ENCODE data around the gene KCTD17. TPM values are rescaled to one million over a fixed set of nuclear protein-coding genes. Genes with fewer than 3 reads are reported as not detected.

Gene KCTD17, protein sequence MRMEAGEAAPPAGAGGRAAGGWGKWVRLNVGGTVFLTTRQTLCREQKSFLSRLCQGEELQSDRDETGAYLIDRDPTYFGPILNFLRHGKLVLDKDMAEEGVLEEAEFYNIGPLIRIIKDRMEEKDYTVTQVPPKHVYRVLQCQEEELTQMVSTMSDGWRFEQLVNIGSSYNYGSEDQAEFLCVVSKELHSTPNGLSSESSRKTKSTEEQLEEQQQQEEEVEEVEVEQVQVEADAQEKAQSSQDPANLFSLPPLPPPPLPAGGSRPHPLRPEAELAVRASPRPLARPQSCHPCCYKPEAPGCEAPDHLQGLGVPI
- 1 to 10 TPM; 2.0 to 9.7 (median 4.4) TPM for total RNA-seq
- long read RNA-seq: 0 reads

DNA sequence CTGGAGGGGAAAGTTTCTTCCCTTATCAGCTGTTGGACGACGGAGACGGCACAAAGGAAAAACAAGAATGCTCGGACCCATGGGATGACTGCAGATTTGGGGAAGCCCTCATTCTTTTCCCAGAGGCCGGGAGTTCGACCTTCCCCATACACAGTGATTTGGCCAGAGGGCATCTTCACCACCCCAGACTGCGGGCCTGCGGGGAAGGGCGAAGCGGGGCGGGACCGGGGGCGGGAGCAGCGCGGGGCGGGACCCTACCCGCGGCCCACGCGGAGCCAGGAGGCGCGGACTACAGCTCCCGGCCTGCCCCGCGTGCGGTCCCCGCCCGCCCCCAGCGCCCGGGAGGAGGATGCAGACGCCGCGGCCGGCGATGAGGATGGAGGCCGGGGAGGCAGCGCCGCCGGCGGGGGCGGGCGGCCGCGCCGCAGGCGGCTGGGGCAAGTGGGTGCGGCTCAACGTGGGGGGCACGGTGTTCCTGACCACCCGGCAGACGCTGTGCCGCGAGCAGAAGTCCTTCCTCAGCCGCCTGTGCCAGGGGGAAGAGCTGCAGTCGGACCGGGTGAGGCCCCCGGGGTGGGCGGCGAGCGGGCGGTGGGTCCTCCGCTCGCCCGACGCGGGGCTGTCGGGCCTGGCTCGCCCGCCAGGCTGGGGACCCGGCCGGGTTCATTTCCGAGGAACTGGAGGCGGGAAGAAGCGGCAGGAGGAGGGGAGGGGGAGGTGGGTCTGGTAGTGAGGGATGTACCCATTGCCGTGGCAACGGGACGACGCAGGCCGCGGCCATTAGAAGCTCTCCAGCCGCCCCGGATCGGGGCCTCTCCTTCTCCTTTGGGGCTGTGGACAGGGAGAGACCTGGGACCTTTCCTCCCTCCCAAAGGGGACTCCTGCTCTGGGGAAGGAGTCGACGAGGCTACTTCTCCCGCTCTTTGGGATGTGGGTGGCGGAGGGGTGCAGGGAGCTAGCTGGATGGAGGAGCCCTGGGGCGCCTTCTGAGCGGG, at the start of gene KCTD17:
Gene KCTD17 (plus strand): TSS at position 352 of the 995 bp plus-strand sequence. CDS start 19 bp downstream, at position 371.
- H3K4me1 ChIP-seq: peaks cover 0 to 9% (median 0%) of the 10 kb centered on the region in 4 donors
- peak within 1 kb of the TSS; percentile 41 to 58 (median 52) for H3K4me3 ChIP-seq
- H3K27ac ChIP-seq: no peak within 1 kb of the TSS
- no peaks in the 10 kb centered on the region for H3K27me3 ChIP-seq
- intact Hi-C loops (cut with DNase I): no loop called here
- ATAC-seq: peak; percentile 83 to 89 (median 85)
- no peaks in the 10 kb centered on the region for H3K36me3 ChIP-seq
- TF ChIP-seq CTCF (IDR thresholded peaks at IDR 0.05) (no peak), POLR2A (IDR thresholded peaks at IDR 0.05) (peak; percentile 45)
- DNase-seq: peak in 2 of 3 donors; percentile 76 to 80
- H3K9me3 ChIP-seq: no peaks in the 10 kb centered on the region
- 0% methylated on average over 7 of the region's 89 CpGs for WGBS (ENCODE audit: insufficient coverage, low coverage, low lambda C conversion rate, missing lambda C conversion rate)

DNA sequence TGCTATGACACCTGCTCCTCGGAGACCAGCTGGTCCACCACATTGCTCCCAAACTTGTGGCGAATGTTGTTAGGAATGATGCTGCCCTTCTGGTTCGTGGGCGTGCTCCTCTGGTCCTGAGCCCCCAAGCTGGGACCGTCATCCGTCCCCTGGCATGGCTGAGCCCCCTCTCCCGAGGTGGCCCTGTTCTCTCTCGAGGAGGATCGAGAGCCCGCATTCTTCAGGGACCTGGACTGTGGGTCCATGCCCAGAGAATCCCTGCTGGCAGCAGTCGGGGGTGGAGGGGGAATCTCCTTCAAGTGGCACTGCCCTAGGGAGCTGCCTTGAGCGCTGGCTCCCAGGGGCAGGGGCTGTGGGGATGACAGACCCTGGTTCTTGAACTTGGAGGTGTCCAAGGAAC, 49.7 kb upstream of the KCTD17 start:
- DNase-seq (peak in 1 of 3 donors; percentile 37), ATAC-seq (no peak)
- Histone ChIP-seq H3K4me3 (no peak overlapping the region), H3K9me3 (no peaks in the 10 kb centered on the region), H3K4me1 (no peaks in the 10 kb centered on the region), H3K27me3 (no peaks in the 10 kb centered on the region), H3K36me3 (no peaks in the 10 kb centered on the region), H3K27ac (no peak overlapping the region)
- intact Hi-C loops (cut with DNase I): no loop called here
- TF ChIP-seq CTCF (IDR thresholded peaks at IDR 0.05): no peak
- no peak for TF ChIP-seq POLR2A (IDR thresholded peaks at IDR 0.05)
- 94% methylated on average over 3 of the region's 12 CpGs for WGBS (ENCODE audit: insufficient coverage, low coverage, low lambda C conversion rate, missing lambda C conversion rate)

DNA sequence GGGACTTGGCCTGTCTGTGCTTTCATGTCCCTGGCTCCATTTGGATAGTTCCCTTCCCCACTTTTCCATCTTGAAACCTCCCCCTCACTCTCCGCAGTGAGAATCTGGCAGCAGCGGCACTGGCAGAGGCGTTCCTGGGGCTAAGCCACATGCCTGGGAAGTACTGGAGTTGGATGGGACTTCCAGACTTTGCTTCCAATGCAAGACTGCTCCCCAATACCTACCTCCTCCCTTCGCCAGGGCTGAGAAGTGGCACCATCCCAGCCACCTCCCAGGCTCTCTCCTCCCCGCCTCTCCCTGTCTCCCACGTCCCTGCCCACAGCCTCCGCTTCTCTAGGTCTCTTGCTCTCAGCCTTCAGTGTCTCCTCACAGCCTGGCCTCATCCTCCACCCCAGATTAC, 48.9 kb upstream of the KCTD17 start:
- ATAC-seq: no peak
- intact Hi-C loops (cut with DNase I): no loop called here

More for the DNA sequence above, 48.9 kb upstream of the KCTD17 start:
- Histone ChIP-seq H3K9me3 (no peaks in the 10 kb centered on the region), H3K27me3 (no peaks in the 10 kb centered on the region), H3K4me1 (no peaks in the 10 kb centered on the region), H3K36me3 (no peaks in the 10 kb centered on the region), H3K4me3 (no peak overlapping the region), H3K27ac (no peak overlapping the region)
- DNase-seq: peak in 1 of 3 donors; percentile 37
- TF ChIP-seq CTCF (IDR thresholded peaks at IDR 0.05) (no peak), POLR2A (IDR thresholded peaks at IDR 0.05) (no peak)
- 90% methylated on average over 4 of the region's 7 CpGs for WGBS (ENCODE audit: insufficient coverage, low coverage, low lambda C conversion rate, missing lambda C conversion rate)
